ENCODE data around the gene MPHOSPH6.
"Not testable (repeated sequence)": the region's sequence is repeated elsewhere in the genome, so short reads cannot be mapped to it uniquely, and the experiment has no call there.

Gene MPHOSPH6

GRCh38 chr16:82167670-82168069, 2.4 kb downstream of the MPHOSPH6 start:
- DNase-seq, result no peak

- DNase-seq, result no peak
These were observed 9.8 kb downstream of the MPHOSPH6 start for GRCh38 chr16:82160226-82160625.

GRCh38 chr16:82157836-82158235, 12.2 kb downstream of the MPHOSPH6 start:
- DNase-seq, result no peak

GRCh38 chr16:82157534-82157812, 12.6 kb downstream of the MPHOSPH6 start:
- no peak for DNase-seq

GRCh38 chr16:82156761-82157533, 13.1 kb downstream of the MPHOSPH6 start:
- no peak for DNase-seq

- DNase-seq, result no peak
These were observed 17.3 kb downstream of the MPHOSPH6 start for GRCh38 chr16:82152641-82153112.

- DNase-seq, result no peak
These were observed 17.8 kb downstream of the MPHOSPH6 start for GRCh38 chr16:82152196-82152595.

- no peak for DNase-seq
These were observed 19.5 kb downstream of the MPHOSPH6 start for GRCh38 chr16:82150549-82150948.

GRCh38 chr16:82149536-82149935, 20.5 kb downstream of the MPHOSPH6 start:
- DNase-seq, result no peak

- DNase-seq, result no peak
These were observed 22.5 kb downstream of the MPHOSPH6 start for GRCh38 chr16:82147546-82147945.

- no peak for DNase-seq
These were observed 23.1 kb downstream of the MPHOSPH6 start for GRCh38 chr16:82146957-82147356.

GRCh38 chr16:82146556-82146955, 23.5 kb downstream of the MPHOSPH6 start:
- DNase-seq, result no peak

- not testable (repeated sequence) for DNase-seq
These were observed 30.8 kb downstream of the MPHOSPH6 start for GRCh38 chr16:82139286-82139571.

GRCh38 chr16:82138478-82139285, 31.3 kb downstream of the MPHOSPH6 start:
- no peak for DNase-seq

GRCh38 chr16:82137822-82138167, 32.2 kb downstream of the MPHOSPH6 start:
- DNase-seq, result no peak

- no peak for DNase-seq
These were observed 32.8 kb downstream of the MPHOSPH6 start for GRCh38 chr16:82136956-82137821.

GRCh38 chr16:82135844-82136243, 34.2 kb downstream of the MPHOSPH6 start:
- no peak for DNase-seq

- DNase-seq, result no peak
These were observed 35.2 kb downstream of the MPHOSPH6 start for GRCh38 chr16:82134846-82135245.

GRCh38 chr16:82133798-82134197, 36.2 kb downstream of the MPHOSPH6 start:
- no peak for DNase-seq

- DNase-seq, result no peak
These were observed 40.1 kb downstream of the MPHOSPH6 start for GRCh38 chr16:82129881-82130280.

- no peak for DNase-seq
These were observed 45.4 kb downstream of the MPHOSPH6 start for GRCh38 chr16:82124651-82125050.

GRCh38 chr16:82119405-82119804, 50.6 kb downstream of the MPHOSPH6 start:
- no peak for DNase-seq

GRCh38 chr16:82118749-82119148, 51.3 kb downstream of the MPHOSPH6 start:
- no peak for DNase-seq

- no peak for DNase-seq
These were observed 53.5 kb downstream of the MPHOSPH6 start for GRCh38 chr16:82116535-82116934.

Measured in effector CD8-positive, alpha-beta T cell (primary cell).